KG1 (cell line): Measurements from ENCODE around the gene CITED4.
"Not testable (repeated sequence)": the region's sequence is repeated elsewhere in the genome, so short reads cannot be mapped to it uniquely, and the experiment has no call there.

ENCODE experiments used
- DNase-seq: peaks from one replicate; lab custom pipeline; 2025; lab: John Stamatoyannopoulos, UW

The CITED4 gene, protein sequence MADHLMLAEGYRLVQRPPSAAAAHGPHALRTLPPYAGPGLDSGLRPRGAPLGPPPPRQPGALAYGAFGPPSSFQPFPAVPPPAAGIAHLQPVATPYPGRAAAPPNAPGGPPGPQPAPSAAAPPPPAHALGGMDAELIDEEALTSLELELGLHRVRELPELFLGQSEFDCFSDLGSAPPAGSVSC

DNA sequence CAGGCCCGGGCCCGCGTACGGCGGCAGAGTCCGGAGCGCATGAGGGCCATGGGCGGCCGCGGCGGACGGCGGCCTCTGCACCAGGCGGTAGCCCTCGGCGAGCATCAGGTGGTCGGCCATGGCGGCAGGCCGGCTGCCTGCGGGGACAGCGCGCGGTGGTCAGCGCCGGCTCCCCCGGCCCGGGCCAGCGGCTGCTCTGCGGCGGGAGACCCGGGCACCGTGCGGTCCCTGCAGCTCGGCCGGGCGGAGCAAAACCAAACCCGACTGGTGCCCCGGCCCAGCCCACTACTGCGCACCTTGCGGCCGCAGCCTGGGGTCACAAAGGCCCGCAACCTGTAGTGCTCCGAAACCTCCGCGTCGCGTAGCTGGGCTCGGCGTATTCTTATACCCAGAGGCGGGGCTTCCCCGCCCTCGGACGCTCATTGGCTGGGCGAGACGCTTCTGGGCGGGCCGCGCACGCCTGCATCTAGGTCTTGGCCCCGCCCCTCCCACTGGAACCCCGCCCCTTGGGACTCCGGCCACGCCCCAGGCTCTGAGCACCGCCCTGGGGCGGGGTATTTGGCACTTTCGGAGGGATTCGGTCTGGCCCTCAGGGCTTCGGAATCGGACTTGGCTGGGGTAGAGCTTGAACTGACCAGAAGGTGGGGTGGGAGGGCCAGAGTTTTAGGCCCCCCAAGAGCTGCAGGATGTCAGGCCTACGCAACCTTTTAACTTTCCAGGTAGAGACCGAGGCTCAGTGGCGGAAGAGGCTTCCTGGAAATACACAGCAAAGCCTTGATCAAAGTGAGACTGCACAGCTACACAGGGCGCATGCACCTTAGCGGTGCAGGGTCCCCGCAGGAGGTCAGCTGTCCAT, at the start of gene CITED4:
CITED4 (minus strand) TSS at position 356 of the 856 bp plus-strand sequence; CDS start at position 120, 236 bp downstream.
- DNase-seq, result peak; percentile 90

DNA sequence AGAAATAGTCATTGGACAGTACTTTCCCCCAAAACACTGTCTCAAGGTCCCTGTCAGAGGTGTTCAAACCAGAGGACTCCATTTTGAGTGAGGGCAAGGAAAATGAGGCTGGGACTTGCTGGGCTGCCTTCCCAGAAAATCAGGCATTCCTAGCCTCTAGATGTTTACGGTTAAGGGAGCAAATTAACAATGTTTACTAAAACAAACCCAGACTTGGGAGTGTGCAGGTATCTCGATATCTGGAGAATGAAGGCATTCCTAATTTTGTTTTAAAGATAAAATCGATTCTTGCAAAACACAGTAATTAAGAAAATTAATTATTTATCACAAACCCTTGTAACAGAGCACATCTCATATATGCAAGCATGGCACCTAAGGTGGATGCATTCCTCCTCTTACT, 48.9 kb upstream of the CITED4 start:
- DNase-seq, result no peak

DNA sequence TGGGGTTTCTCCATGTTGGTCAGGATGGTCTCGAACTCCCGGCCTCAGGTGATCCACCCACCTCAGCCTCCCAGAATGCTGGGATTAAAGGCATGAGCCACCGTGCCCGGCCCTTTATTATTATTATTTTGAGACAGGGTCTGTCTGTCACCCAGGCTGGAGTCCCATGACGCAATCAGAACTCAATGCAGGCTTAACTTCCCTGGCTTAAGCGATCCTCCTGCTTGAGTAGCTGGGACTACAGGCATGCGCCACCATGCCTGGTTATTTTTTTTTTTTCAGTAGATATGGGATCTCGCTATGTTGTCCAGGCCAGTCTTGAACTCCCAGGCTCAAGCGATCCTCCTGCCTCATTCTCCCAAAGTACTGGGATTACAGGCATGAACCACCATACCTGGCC, 47.1 kb upstream of the CITED4 start:
- DNase-seq, result no peak

DNA sequence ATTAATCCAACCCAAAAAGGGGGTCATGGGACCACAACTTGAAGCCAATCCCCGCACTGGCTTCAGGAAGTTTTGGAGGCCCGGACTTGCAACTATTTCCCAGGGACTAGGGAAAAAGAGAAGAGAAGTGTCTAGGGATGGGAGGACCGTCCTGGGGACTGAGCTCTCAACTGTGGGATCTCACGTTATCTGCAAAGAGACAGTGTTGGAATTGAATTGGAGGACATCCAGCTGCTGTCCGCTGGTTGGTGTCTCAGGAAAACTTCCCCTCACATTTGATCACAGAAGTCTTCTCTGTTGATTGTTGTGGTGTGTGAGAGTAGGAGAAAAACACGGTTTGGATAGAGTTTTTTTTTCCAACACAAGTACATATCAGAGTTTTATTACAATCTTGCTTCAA, 46.2 kb upstream of the CITED4 start:
- DNase-seq, result no peak

DNA sequence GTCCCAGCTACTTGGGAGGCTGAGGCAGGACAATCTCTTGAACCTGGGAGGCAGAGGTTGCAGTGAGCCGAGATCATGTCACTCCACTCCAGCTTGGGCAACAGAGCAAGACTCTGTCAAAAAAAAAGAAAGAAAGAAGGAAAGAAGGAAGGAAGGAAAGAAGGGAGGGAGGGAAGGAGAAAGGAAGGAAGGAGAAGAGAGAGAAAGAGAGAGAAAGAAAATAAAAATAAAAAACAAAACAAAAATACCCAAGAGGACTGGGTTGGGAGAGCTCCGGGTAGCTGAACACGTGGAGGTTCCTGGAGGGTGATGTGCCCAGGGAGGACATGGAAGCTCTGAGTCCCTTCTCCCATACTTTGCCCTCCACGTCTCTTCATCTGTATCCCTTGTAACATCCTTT, 45.7 kb upstream of the CITED4 start:
- no peak for DNase-seq

DNA sequence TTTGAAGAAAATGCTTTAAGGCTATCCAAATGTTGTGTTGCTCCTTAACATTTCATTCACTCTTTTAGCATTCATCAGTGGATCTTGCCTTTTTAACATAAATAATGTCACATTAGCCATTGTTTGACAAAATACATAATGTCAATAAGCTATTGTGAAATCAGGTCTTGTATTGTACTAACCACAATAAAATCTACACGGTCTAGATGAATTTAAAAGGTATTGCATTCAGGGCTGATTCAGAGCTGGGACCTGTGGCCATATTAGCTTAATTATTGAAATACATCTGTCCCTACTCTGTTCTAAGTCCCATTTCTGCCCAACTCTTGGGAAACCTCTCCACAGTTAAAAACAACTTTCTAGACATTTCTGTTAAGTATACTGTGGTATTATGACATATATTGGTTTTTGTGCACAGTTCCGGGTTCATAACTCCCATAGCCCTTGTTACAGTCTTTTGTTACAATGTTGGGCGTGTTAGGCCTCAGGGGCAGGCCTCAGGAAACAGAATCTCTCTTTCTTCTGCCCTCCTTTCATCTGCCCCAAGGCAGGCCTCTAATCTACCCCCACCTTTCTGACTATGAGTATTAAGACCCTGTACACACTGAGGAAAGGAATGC, 44.7 kb upstream of the CITED4 start:
- no peak for DNase-seq

DNA sequence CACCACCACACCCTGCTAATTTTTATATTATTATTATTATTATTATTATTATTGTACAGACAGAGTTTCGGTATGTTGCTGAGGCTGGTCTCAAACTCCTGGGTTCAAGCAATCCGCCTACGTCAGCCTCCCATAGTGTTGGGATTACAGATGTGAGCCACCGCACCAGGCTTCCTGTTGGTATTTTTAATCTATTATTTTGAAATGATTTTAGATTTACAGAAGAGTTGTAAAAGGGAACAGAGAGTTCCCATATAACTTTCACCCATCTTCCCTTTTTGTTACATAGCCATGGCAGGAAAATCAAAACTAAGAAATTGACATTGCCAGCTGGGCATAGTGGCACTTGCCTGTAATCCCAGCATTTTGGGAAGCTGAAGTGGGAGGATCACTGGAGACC, 42.9 kb upstream of the CITED4 start:
- DNase-seq, result no peak

DNA sequence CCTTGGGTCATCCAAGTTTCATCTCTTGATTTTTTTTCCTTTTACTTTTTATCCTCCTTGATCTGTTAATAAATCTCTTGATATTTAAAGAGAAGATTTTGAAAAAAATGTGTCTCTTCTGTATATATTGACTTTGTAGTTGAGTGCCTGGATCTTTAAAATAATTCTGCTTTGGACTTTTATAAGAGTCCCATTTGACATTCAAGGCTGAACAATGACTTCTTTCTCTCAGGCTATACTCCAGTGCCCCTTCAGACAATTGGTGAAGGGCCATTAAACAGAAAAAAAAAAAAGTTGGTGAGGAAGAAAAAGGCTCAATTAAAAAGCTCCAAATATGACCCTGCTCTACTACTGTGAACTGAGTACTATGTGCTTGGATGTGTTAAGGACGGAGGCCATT, 40.9 kb upstream of the CITED4 start:
- no peak for DNase-seq

DNA sequence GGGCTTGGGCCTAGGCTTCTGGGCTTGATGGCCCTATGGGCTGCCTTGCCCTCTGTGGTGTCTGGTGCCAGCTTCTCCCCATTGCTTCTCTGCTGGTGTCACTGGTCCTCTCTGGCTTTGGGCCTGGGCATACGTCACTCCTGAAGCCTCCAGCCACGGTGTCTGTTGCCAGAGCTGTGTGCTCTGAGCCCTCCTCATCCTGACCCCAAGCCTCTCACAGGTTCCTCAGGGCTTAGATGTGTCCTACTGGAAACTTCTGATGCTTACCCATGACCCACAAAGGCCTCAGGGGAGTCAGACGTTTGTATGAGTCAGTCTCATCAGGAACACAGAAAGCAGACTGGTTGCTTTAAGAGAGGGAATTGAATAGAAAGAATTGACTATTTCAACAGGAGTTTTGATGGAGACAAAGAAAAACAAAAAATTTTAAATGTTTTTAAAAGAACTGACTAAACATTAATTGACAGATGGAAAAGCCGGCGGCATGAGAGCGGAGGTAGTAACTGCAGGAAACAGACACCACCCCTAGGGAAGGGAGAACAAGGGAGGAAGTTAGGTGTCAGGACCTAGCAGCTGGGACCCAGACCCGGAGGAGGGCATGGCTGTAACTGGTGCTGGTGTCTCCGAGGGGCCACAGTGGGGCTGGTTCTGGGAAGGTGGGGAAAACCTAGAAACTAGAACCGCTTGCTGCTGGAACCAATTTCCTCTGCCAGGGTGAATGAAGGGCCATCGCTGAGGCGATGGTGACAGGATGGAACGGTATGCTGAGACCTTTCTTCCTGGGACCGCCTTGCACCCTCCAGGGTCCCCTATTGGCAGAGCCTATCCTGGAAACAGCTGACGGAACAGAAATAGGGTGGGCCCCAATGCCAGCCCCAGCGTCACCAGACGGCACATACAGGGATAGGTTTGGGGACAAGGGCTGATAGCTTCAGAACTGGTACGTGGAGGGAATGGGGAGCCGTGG, 40.0 kb upstream of the CITED4 start:
- DNase-seq, result no peak

DNA sequence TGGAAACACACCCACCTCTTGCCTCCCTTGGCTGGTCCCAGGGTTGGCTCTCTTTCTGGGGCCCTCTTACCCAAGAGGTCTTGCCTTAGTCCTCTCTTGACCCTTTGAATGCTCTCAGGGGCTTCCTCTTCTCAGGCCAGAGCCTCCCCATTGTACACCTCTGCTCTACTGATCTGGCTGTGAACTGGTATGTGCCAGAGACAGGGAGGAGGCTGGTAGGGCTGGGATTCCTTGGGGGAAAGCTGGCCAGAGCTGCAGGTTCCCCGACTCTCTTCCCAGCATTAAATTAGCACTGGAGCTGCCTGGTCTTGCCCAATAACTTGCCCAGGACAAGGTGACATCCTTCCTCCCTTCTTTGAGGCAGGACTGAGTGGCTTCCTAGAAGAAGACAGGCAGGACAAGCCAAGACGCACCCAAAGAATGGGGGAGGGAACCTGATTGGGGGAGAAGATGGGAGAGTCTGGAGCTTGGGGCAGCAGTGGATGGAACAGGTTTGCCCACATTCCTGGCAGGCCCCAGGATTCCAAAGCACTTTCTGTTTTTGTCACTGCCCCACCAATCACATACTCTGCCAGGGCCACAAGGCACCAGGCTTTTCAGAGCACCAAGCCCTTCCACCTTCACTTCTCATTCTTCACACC, 37.2 kb upstream of the CITED4 start:
- no peak for DNase-seq

DNA sequence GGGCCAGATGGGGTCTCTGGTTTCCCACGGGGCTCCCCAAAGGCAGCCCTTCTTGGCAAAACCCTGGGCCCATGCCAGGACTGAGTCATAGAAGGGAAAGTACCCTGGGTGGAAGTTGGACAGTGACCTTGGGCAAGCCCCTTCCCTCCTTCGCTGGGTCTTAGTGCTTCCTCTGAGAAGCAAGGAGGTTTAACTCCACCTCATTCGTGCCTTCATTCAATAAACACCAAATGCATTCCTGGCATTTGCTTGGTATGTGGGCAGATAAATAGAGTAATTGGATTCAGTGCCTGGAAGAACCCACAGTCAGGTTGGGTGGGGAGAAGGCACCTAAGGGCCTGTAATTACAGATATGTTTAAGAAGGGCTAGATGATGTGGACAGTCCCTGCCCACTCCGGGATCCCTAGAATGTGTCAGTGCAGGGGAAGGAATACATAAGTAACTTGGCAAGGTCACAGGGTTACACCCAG, 36.3 kb upstream of the CITED4 start:
- no peak for DNase-seq

DNA sequence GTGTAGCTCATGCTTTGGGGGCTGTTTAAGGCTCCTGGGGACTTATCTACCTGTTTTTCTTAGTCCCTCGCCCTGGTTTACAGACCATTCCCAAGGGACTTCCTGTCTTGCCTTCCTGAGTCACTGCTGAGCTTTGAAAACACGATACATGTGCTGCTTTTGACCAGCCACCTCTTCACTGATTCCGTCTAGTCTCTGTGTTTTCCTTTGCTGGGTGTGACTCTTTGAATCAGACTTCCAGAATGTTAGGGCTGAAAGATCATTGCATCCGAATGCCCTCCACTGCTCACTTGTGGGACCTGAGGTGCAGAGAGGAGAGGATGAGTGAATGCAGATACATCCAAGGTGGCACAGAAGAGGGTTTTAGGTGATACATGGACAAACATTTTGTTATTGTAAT, 35.4 kb upstream of the CITED4 start:
- no peak for DNase-seq

DNA sequence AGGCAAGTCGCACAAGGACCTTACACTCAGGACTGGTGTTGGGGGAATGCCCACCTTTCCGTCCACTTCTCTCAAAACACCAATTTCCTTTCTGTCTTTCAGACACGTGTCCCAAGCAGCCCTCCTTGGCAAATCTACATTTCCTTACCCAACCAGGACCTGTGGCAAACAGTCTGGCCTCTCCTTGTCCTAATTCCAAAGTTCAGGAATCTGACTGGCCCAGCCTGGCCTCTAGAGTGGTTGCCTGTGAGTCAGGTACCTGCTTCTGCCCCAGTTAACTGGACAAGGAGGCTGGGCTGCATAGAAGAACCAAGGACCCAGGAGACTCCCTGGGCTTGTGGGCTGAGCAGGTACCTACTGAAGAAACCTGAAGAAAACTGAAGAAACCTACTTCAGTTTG, 34.3 kb upstream of the CITED4 start:
- DNase-seq, result no peak

DNA sequence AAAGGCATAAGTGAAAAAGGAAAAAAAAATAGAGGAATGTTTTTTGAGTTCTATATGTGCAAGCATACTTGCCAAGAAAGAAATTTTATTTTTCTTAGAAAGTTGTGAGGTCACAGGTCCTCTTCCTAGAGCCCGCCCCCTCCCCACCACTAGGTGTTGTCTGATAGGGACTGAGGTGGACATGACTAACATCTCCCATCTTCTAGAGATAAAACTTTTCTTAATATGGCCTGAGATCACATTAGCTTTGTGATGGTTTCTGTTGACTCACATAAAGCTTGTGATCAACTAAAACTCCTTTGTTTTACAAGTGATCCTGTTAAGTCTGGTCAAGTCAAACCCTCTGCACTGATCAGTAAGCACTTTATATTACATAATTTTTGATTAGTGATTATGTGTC, 33.4 kb upstream of the CITED4 start:
- DNase-seq, result no peak

DNA sequence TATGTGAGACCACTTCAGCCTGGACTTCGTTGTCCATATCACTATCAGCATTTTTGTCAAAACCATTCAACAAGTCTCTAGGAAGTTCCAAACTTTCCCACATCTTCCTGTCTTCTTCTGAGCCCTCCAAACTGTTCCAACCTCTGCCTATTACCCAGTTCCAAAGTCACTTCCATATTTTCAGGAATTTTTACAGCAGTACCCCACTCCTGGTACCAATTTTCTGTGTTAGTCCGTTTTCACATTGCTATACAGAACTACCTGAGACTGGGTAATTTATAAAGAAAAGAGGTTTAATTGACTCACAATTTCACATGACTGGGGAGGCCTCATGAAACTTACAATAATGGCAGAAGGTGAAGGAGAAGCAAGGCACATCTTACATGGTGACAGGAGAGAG, 32.7 kb upstream of the CITED4 start:
- DNase-seq, result not testable (repeated sequence)

DNA sequence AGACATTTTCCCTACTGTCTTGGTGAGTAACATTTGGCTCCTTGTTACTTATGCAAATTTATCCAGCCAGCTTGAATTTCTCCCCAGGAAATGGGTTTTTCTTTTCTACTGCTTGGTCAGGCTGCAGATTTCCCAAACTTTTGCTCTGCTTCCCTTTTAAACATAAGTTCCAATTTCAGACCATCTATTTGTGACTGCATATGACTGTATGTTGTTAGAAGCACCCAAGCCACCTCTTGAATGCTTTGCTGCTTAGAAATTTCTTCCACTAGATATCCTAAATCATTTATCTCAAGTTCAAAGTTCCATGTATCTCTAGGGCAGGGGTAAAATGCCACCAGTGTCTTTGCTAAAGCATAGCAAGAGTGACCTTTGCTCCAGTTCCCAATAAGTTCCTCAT, 32.3 kb upstream of the CITED4 start:
- DNase-seq, result no peak

DNA sequence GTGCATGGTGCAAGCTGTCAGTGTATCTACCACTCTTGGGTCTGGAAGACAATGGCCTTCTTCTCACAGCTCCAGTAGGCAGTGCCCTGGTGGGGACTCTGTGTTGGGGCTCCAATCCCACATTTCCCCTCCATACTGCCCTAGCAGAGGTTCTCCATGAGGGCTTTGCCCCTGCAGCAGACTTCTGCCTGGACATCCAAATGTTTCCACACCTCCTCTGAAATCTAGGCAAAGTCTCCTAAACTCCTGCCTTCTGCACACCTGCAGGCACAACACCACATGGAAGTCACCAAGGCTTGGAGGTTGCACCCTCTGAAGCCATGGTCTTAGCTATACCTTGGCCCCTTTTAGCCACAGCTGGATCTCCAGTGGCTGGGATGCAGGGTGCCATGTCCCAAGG, 31.8 kb upstream of the CITED4 start:
- DNase-seq, result no peak

DNA sequence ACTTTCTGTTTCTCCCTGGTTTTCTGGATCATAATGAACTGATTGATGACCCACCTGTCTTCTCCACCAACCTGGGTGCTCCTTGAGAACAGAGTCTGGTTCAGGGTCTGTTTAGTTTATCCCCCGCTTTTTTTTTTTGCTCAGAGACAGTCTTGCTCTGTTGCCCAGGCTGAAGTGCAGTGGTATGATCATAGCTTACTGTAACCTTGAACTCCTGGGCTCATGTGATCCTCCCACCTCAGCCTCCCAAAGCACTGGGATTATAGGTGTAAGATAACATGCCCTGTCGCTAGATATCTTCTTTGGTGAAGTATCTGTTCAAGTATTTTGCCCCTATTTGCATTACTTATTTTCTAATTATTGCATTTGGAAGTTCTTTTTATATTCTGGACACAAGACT, 30.2 kb upstream of the CITED4 start:
- DNase-seq, result no peak

DNA sequence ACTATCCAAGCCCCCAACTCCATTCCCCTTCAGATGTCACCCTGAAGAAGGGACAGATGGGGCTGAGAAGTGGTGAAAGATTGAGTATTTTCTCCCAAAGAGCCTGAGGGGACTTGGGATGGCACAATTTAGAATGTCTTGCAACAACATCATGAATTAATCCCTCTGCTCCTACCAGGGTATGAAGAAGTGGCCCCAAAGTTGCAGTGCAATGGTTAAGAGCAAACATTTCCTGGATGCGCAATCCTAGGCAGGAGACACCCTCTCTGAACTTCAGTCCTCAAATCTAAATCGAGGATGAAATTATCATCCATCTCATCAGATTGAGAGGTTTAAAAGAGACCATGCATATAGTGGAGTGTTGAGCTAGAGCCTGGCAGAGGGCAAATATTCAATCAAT, 28.6 kb upstream of the CITED4 start:
- DNase-seq, result no peak

DNA sequence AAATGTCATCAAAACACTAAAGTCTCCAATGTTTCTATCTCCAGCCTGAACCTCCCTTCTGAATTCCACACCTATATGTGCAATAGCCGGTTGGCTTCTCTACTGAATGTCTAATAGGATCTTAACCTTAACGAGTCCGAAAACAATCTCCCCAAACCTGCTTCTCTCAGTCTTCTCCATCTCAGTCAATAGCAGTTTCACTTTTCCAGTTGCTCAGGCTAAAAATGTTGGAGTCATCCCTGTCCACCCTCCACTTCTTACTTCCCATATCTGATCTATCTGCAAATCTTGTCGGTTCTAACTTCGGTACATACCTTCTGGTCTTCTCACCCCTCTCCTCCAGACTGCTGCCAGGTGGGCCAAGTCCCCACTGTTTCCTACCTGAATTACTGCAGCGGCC, 25.5 kb upstream of the CITED4 start:
- no peak for DNase-seq

DNA sequence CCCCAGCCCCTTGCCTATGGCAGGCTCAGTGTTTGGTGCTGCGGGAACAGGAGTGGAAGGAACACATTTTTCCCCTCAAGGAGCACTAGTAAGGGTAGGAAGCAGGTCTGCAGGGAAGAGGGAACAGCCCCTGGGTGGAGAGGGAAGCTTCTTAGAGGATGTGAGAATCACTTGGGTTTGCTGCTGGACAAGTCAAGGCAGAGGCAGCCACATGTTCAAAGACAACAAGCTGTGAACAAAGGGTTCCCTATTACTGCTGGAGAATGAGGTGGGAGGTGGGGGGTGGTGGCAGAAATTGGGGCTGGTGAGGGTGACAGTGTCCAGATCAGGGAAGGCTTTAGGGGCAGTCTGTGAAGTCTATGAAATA, 24.8 kb upstream of the CITED4 start:
- no peak for DNase-seq
